Panc1 (cell line): ENCODE results near the gene YBX1. TPM values are rescaled to one million over a fixed set of nuclear protein-coding genes. Genes with fewer than 3 reads are reported as not detected.

Experiments used
- ATAC-seq: fragments of 200-7000 bp; cut with Tn5 transposase; 2 replicates; pipeline ENCODE4 v1.9.1; 2020; ENCODE audit warnings: mild to moderate bottlenecking, moderate library complexity
- BruUV-seq: library from RNA; stranded (reverse); fragments of 400-500 nt; replicated peaks from 2 replicates; lab custom pipeline; 2021; lab: Mats Ljungman, UMichigan
- CTCF ChIA-PET: fragments of 300-600 bp; sonication (Branson Sonifier 250); formaldehyde crosslinking; loops from one replicate; lab custom pipeline; 2022; ENCODE audit warnings: antibody characterized with exemption; lab: Charles Lee
- POLR2A ChIA-PET: fragments of 300-600 bp; sonication (Branson Sonifier 250); formaldehyde crosslinking; loops from one replicate; lab custom pipeline; 2022; ENCODE audit warnings: antibody characterized with exemption; lab: Charles Lee
- DNase-seq: peaks from one replicate; pipeline ENCODE4 v3.0.0-alpha.2; 2010; ENCODE audit warnings: low read depth, low spot score
- H3K27ac ChIP-seq: 2 replicates; pipeline ENCODE4 v1.5.1; 2011; ENCODE audit warnings: mild to moderate bottlenecking, low read length, inconsistent platforms
- H3K27me3 ChIP-seq: fragments of 200-500 bp; sonication (Bioruptor generic); 2 replicates; pipeline ENCODE4 v1.6.0; 2014; ENCODE audit warnings: low read length, inconsistent platforms; ENCODE audit not compliant: control insufficient read depth, insufficient read depth
- H3K36me3 ChIP-seq: fragments of 200-500 bp; sonication (Bioruptor generic); 2 replicates; pipeline ENCODE4 v1.5.1; 2014; ENCODE audit warnings: inconsistent platforms, mild to moderate bottlenecking, low read length, moderate library complexity; ENCODE audit not compliant: control insufficient read depth, insufficient read depth
- H3K4me1 ChIP-seq: 2 replicates; pipeline ENCODE4 v1.5.1; 2011; ENCODE audit warnings: inconsistent platforms, mild to moderate bottlenecking, low read length, moderate library complexity; ENCODE audit not compliant: control insufficient read depth, insufficient read depth
- H3K4me3 ChIP-seq, 2 experiments: 2 replicates each; pipeline ENCODE4 v1.5.1; 2011 to 2012; ENCODE audit warnings: low read depth in 2 of 2, low read length in 2 of 2, mild to moderate bottlenecking in 2 of 2, inconsistent platforms in 1 of 2, moderate library complexity in 1 of 2
- H3K9me3 ChIP-seq: fragments of 200-500 bp; sonication (Bioruptor generic); 2 replicates; pipeline ENCODE4 v1.5.1; 2014; ENCODE audit warnings: low read depth, mild to moderate bottlenecking, inconsistent platforms, low read length, moderate library complexity; ENCODE audit not compliant: control insufficient read depth, insufficient read depth
- POLR2AphosphoS5 ChIP-seq: IDR thresholded peaks from 2 replicates; pipeline ENCODE4 v1.6.1; 2012; ENCODE audit warnings: mild to moderate bottlenecking, low read depth, low read length, moderate library complexity
- REST ChIP-seq, 2 experiments: IDR thresholded peaks; 2 replicates each; pipeline ENCODE4 v1.6.1; 2011 to 2012; ENCODE audit warnings: low read depth in 2 of 2, control low read depth in 1 of 2, low read length in 1 of 2, mild to moderate bottlenecking in 1 of 2, moderate library complexity in 1 of 2; ENCODE audit not compliant: insufficient read depth in 1 of 2
- SIN3A ChIP-seq: IDR thresholded peaks from 2 replicates; pipeline ENCODE4 v1.6.1; 2012; ENCODE audit warnings: low read depth, mild to moderate bottlenecking, low read length, moderate library complexity, borderline replicate concordance; ENCODE audit not compliant: insufficient read depth
- TCF7L2 ChIP-seq: IDR thresholded peaks from 2 replicates; pipeline ENCODE4 v1.6.1; 2011; ENCODE audit warnings: mild to moderate bottlenecking, low read depth, low read length, inconsistent platforms
- in situ Hi-C: cut with HindIII; loops from 2 replicates; pipeline ENCODE4 v1.10.0; 2016; ENCODE audit warnings: low sequenced_read_pairs, low pct_unique_long_range_greater_than_20kb
- intact Hi-C: fragments of 100-400 bp; cut with micrococcal nuclease; formaldehyde crosslinking; loops from one replicate; pipeline ENCODE4 v1.10.0; 2022; ENCODE audit not compliant: unreplicated experiment
- total RNA-seq: library from RNA; stranded (reverse); gene quantifications from one replicate; pipeline ENCODE4 v1.2.1, GENCODE V29; 2021; ENCODE audit not compliant: unreplicated experiment
- TF ChIP-seq, protein P1 (sequence below): fragments of 450-650 bp; IDR thresholded peaks from 2 replicates; pipeline ENCODE4 v1.5.1; 2017; ENCODE audit warnings: mild to moderate bottlenecking

YBX1 gene
- total RNA-seq, 1 experiment from 2014 or later = 908 TPM

DNA sequence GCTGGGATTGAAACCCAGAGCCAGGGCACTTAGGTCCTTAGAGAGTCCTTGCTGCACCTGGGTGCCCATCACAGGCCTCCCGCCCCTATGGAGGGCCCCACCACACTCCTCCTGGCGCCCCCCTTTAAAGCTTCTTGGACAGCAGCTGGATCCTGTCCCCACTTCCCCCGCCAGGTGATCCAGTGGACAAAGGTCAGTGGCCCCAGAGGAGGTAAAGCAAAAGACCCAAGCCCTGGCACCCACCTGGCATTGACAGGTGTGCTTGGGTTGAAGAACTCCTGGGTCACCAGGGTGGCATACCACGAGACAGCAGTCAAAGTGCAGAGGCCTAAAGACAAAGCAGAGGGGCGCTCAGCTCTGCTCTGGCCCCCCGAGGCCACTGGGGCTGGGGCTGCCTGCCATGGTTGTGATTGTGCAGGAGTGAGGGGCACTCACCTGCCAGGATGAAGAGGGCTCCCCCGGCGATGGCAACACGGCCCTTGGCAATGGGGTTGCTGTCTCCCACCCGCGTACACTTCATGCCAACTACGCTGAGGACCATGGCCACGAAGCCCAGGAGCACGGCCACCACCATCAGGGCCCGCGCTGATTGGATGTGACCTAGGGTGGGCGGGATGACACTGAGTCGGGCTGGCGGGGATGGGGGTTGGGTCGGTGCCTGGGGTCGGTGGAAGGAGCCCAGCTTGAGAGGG is 55.9 kb downstream of the YBX1 start:
- POLR2A ChIA-PET = no interaction called here
- Histone ChIP-seq H3K27me3 (no peaks in the 10 kb centered on the region), H3K4me1 (no peaks in the 10 kb centered on the region; the same call in 1 of the 2 replicates), H3K9me3 (no peaks in the 10 kb centered on the region), H3K27ac (no peak overlapping the region), H3K36me3 (no peaks in the 10 kb centered on the region), H3K4me3 (no peak overlapping the region)
- DNase-seq (no peak), ATAC-seq (no peak)
- BruUV-seq = no TSS peak
- in situ Hi-C loops (no loop called here), intact Hi-C loops (loop anchor here (10.0 kb wide), 1 partner anchor 163 kb away; no protein-coding TSS in a partner anchor)
- TF ChIP-seq TCF7L2 = no peak
- no peak for TF ChIP-seq REST (IDR thresholded peaks at IDR 0.05; ENCODE audit: insufficient read depth in 1 of 2, low read depth in 2 of 2, low read length in 1 of 2)
- CTCF ChIA-PET = interaction anchor here (0.8 kb wide), 1 partner anchor 28 kb away, joined by 3 read pairs; no protein-coding TSS in a partner anchor

DNA sequence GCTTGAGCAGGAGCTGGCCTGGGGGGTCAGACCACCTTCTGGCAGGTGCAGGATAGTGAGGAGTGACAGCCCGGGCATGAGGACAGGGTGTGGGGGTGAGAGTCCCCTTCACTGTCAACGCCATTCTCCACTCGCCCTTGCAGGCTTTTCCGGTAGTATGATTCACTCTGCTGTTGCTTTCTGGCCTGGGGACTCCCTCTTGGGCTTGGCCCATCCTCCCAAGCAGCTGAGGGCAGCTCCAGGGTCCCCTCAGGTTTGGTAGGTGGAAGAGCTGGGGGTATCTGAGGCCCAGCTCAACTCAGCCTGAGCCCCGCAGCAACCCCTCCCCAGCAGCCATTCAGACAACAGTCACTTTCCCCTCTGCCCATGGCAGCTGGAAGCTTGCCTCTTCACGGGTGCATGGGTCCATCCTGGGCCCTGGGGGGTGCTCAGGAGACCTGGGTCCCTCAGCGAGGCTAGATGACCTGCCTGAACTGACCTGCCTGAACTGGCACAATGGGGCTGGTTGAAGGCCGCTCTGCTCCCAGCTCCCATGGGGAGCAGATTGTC is 56.5 kb downstream of the YBX1 start:
- no peak for ATAC-seq

More for the DNA sequence above, 56.5 kb downstream of the YBX1 start:
- in situ Hi-C loops = no loop called here
- no TSS peak for BruUV-seq
- intact Hi-C loops = loop anchor here (10.0 kb wide), 1 partner anchor 164 kb away; no protein-coding TSS in a partner anchor
- no peaks in the 10 kb centered on the region for H3K9me3 ChIP-seq
- POLR2A ChIA-PET = no interaction called here
- H3K4me3 ChIP-seq = no peak overlapping the region
- H3K27me3 ChIP-seq = no peaks in the 10 kb centered on the region
- no peak for DNase-seq
- no peak for TF ChIP-seq REST (IDR thresholded peaks at IDR 0.05; ENCODE audit: insufficient read depth in 1 of 2, low read depth in 2 of 2, low read length in 1 of 2)
- TF ChIP-seq SIN3A = no peak
- no peak for TF ChIP-seq POLR2AphosphoS5
- no peak for TF ChIP-seq TCF7L2
- TF ChIP-seq, protein P1, sequence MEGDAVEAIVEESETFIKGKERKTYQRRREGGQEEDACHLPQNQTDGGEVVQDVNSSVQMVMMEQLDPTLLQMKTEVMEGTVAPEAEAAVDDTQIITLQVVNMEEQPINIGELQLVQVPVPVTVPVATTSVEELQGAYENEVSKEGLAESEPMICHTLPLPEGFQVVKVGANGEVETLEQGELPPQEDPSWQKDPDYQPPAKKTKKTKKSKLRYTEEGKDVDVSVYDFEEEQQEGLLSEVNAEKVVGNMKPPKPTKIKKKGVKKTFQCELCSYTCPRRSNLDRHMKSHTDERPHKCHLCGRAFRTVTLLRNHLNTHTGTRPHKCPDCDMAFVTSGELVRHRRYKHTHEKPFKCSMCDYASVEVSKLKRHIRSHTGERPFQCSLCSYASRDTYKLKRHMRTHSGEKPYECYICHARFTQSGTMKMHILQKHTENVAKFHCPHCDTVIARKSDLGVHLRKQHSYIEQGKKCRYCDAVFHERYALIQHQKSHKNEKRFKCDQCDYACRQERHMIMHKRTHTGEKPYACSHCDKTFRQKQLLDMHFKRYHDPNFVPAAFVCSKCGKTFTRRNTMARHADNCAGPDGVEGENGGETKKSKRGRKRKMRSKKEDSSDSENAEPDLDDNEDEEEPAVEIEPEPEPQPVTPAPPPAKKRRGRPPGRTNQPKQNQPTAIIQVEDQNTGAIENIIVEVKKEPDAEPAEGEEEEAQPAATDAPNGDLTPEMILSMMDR = no peak
- no peak overlapping the region for H3K27ac ChIP-seq
- H3K4me1 ChIP-seq = no peaks in the 10 kb centered on the region; the same call in 1 of the 2 replicates
- H3K36me3 ChIP-seq = no peaks in the 10 kb centered on the region
- CTCF ChIA-PET = interaction anchor here (0.6 kb wide), 1 partner anchor 16 kb away, joined by 3 read pairs; no protein-coding TSS in a partner anchor
